GM12892 (cell line): Measurements from ENCODE around the gene LYVE1.

Experiments
- DNase-seq: peaks from one replicate; pipeline ENCODE4 v3.0.0; 2011; ENCODE audit not compliant: insufficient read length
- FAIRE-seq: peaks from 2 replicates; lab custom pipeline; 2011; peaks lifted over from hg19 to GRCh38; lab: Jason Lieb, UNC
- POLR2A ChIP-seq: IDR thresholded peaks from 2 replicates; pipeline ENCODE4 v1.6.1; 2011; ENCODE audit warnings: low read depth, low read length, control low read depth
- POLR2AphosphoS5 ChIP-seq: IDR thresholded peaks from 2 replicates; pipeline ENCODE4 v1.6.1; 2011; ENCODE audit warnings: low read depth, low read length, control low read depth
- TAF1 ChIP-seq: IDR thresholded peaks from 2 replicates; pipeline ENCODE4 v1.6.1; 2011; ENCODE audit warnings: low read depth, mild to moderate bottlenecking, control low read depth, low read length, borderline replicate concordance

Gene LYVE1

GRCh38 chr11:10515418-10515817 is 53.0 kb downstream of the LYVE1 start:
- FAIRE-seq: no peak
- no peak for DNase-seq
- no peak for TF ChIP-seq POLR2AphosphoS5
- TF ChIP-seq TAF1: no peak
- no peak for TF ChIP-seq POLR2A

- DNase-seq (no peak), FAIRE-seq (peak; percentile 21)
These were observed 53.8 kb downstream of the LYVE1 start for GRCh38 chr11:10514709-10515108.

GRCh38 chr11:10514202-10514601 is 54.3 kb downstream of the LYVE1 start:
- no peak for TF ChIP-seq POLR2A
- no peak for TF ChIP-seq POLR2AphosphoS5
- no peak for TF ChIP-seq TAF1
- FAIRE-seq (no peak), DNase-seq (no peak)

More at GRCh38 chr11:10514709-10515108, 53.8 kb downstream of the LYVE1 start:
- TF ChIP-seq POLR2A (no peak), POLR2AphosphoS5 (no peak), TAF1 (no peak)

GRCh38 chr11:10511181-10511621 is 57.3 kb downstream of the LYVE1 start:
- no peak for TF ChIP-seq POLR2AphosphoS5
- no peak for TF ChIP-seq TAF1
- no peak for TF ChIP-seq POLR2A
- DNase-seq (no peak), FAIRE-seq (no peak)
